NOMO-1 (cell line): ENCODE results near the gene MIOX.
A peak's percentile ranks its signal among the peaks of the same experiment; 100 is the strongest.
"Not testable (repeated sequence)": the region's sequence is repeated elsewhere in the genome, so short reads cannot be mapped to it uniquely, and the experiment has no call there.

Source experiments
- DNase-seq, 2 experiments: peaks; one replicate each; lab custom pipeline; 2025; ENCODE audit not compliant: unreplicated experiment in 2 of 2; lab: John Stamatoyannopoulos, UW

The MIOX gene

GRCh38 chr22:50513175-50513574 is 26.5 kb downstream of the MIOX start:
- no peak for DNase-seq

DNA sequence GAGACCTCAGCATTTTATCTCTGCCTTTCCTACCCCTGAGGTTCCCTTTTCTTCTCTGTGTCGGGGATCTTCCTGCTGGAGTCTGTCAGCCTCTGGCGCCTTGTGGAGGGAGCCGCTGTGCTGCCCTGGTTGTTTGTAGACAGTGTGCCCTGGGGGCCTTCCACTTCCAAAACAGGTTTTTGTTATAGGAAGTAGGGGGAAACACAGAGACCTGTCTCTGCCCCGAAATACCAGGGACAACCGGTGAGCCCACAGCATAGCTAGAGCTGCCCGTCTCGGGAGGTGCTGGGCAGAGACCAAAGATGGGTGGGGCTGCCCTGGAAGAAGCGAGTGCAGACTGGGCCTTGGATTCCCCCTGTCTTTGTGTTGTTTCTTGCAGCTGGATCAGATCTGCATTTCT is 29.4 kb downstream of the MIOX start:
- DNase-seq, result no peak

GRCh38 chr22:50516891-50517290 is 30.2 kb downstream of the MIOX start:
- no peak for DNase-seq

DNA sequence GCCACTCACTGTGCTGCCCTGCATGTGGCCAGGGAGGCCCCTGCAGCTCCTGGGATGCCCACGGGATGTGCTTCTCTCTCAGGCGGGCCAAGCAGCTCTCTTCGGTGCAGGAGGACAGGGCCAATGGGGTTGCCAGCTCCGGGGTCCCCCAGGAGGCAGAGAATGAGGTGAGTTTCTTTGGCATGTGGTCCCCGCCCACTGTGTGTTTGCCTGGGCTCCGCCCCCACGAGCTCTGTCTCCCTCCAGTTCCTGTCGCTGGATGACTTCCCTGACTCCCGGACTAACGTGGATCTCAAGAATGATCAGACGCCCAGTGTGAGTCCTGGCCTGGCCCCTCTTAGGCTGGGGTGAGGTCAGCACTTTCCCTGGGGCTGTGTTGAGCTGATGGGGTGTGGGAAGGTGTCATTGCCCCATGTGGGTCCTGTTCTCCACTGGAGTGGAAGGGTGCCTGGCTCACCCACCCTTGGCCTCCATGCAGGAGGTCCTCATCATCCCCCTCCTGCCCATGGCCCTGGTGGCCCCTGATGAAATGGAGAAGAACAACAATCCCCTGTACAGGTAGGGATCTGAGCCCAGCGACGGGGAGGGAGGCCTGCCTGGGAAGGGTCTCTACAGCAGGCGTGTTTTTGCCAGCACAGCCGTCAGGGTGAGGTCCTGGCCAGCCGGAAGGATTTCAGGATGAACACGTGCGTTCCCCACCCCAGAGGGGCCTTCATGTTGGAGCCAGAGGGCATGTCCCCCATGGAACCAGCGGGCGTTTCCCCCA is 31.0 kb downstream of the MIOX start:
- no peak for DNase-seq

GRCh38 chr22:50518606-50519005 is 31.9 kb downstream of the MIOX start:
- no peak for DNase-seq

DNA sequence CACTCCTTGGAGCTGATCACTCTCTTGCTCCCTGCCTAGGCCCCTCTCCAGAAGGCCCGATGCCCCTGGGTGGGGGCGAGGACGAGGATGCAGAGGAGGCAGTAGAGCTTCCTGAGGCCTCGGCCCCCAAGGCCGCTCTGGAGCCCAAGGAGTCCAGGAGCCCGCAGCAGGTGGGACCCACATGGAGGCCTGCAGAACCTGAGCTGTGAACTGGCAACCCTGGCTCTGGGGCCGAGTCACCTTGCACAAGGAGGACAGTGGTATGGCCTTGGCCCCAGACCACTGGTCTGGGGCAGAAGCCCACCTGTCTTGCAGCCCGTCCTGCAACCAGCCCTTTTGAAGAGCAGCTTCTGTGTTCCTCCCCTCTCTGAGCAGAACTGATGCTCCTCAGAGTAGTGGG is 32.5 kb downstream of the MIOX start:
- DNase-seq, result no peak

GRCh38 chr22:50520184-50520583 is 33.5 kb downstream of the MIOX start:
- not testable (repeated sequence) for DNase-seq

DNA sequence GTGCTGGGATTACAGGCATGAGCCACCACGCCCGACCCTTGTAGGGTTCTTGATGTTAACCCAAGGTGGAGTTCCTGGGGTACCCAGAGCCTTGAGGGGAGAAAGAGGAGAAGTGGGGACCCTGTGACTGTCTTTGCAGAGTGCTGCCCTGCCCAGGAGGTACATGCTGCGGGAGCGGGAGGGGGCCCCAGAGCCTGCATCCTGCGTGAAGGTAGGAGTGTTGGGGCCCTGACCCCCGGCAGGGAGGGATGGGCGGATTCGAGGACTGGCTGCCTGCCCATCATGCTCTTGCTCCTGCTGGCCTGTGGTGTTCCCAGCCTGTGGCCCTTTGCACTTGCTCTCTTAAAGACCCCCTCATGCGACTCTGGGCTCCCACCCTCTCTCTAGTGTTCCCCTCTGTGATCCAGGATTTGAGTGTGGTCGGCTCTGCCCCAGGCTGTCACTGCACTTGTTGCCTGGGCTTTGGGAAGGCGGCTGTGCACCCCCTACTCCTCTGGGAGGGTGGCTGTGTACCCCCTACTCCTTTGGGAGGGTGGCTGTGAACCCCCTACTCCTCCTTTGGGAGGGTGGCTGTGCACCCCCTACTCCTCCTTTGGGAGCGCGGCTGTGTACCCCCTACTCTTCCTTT is 34.3 kb downstream of the MIOX start:
- no peak for DNase-seq

DNA sequence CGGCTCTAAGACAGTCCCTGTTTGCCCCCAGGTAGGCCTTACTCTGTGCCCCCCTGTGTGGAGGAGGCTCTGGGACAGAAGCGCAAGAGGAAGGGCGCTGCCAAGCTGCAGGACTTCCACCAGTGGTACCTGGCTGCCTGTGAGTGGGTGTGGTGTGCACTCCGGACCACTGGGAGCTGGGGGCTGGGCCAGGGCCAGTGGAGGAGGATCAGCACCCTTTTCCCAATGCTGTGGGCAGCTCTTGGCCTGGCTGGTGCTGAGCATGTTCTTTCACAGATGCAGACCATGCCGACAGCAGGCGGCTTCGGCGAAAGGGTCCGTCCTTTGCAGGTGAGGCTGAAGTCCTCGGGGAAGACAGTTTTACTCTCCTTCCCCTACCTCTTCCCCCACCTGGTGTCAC is 35.1 kb downstream of the MIOX start:
- DNase-seq, result no peak

GRCh38 chr22:50522208-50522805 is 35.6 kb downstream of the MIOX start:
- no peak for DNase-seq

GRCh38 chr22:50522806-50523438 is 36.3 kb downstream of the MIOX start:
- no peak for DNase-seq

DNA sequence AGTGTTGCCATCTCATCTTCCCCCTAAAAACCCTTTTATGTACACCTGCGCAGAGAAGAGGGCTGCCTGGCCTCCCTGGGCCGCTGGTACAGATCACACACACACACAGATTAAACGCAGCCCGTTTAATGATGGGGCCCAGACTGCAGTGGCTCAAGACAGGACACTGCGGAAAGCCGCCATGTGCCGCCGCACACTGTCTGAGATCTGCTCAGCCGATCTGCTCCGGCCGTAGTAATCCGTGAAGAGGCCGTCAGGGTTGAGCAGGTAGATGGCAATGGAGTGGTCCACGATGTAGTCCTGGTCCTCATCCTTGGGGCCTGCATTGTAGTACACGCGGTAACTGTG is 36.8 kb downstream of the MIOX start:
- no peak for DNase-seq

GRCh38 chr22:50523806-50524675 is 37.4 kb downstream of the MIOX start:
- no peak for DNase-seq

- peak in 1 of 2 experiments; percentile 40 for DNase-seq
Measured at GRCh38 chr22:50524676-50525103, 38.0 kb downstream of the MIOX start.

DNA sequence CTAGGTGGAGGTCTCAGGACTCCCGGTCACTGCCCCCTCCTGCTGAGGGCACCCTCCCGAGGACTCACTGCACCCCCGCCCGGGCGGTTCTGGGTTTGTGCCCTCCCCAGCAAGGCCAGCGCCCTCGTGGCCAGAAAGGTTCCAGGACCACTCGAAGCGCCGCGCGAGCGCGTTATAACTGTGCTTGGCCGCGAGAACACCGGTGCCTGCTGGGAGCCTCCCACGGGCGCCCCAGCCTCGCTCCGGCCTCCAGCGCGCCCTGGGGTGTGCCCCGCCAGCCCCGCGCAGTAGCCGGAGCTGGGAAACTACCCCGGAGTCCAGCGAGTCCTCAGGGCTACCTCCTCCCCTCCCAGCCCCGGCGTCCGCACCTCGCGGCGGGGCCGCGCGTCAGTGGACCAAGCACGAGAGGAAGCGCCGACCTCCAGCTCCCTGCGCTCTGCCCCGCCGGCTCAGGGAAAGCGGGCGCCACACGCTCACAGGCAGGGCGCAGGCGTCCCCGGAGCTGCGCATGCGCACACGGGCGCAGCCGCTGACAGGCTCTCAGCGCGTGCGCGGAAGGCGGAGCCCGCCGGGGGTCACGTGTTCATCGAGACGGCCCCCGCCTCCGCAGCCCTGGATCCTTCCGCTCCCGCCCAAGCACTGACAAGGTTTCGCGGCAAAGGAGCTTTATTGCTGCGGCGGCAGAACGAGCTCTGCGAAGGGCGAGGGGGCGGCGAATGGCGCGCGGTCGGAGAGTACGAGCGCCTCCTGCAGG is 38.6 kb downstream of the MIOX start, which contains the start of gene SCO2:
SCO2 (minus strand) TSS at position 495 of the 754 bp plus-strand sequence. CDS start 1,187 bp downstream, outside the sequence.
- peak; percentile 93 to 97 for DNase-seq

DNA sequence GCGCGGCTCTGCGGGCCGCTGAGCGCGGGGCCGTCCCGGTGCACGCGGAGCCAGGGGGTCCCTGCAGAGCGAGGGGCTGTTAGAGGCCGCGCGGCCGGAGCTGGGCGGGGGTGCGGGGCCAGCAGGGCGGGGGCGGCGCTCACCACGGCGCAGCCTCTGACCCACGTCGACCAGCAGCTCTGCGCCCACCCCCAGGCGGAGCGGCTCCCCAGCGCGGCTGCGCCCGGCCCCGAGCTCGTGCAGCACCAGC is 39.1 kb downstream of the MIOX start:
- DNase-seq, result no peak

GRCh38 chr22:50526108-50526833 is 39.6 kb downstream of the MIOX start:
- DNase-seq, result peak; percentile 80 to 84

GRCh38 chr22:50526834-50527801 is 40.5 kb downstream of the MIOX start:
- DNase-seq, result peak; percentile 78 to 84
